Natural killer cell (primary cell): ENCODE results near the gene SYNGR3. TPM values are rescaled to one million over a fixed set of nuclear protein-coding genes. Genes with fewer than 3 reads are reported as not detected.

Experiments used
- ATAC-seq, 3 donors: fragments of 150-1000 bp in 2 of 3; fragments of 200-7000 bp in 1 of 3; cut with Tn5 transposase; 1 replicate in 1 of 3; 2 replicates in 2 of 3; pipeline ENCODE4 v1.10.0; 2021; ENCODE audit warnings: mild to moderate bottlenecking in 2 of 3, moderate library complexity in 2 of 3
- DNase-seq, 2 donors: peaks; one replicate each; pipeline versions ENCODE4 v3.0.0 to v3.0.0-alpha.2; 2013 to 2021; ENCODE audit warnings: mixed read lengths in 1 of 2
- H3K27ac ChIP-seq: one replicate; pipeline ENCODE4 v1.5.1; 2013; ENCODE audit warnings: mild to moderate bottlenecking, low read length
- H3K27me3 ChIP-seq: one replicate; pipeline ENCODE4 v1.6.1; 2013; ENCODE audit warnings: low read length; ENCODE audit not compliant: control insufficient read depth, insufficient read depth
- H3K36me3 ChIP-seq: one replicate; pipeline ENCODE4 v1.6.1; 2013; ENCODE audit warnings: low read length; ENCODE audit not compliant: control insufficient read depth, insufficient read depth
- H3K4me1 ChIP-seq: one replicate; pipeline ENCODE4 v1.6.1; 2013; ENCODE audit warnings: low read length; ENCODE audit not compliant: control insufficient read depth, insufficient read depth
- H3K4me3 ChIP-seq: one replicate; pipeline ENCODE4 v1.5.1; 2013; ENCODE audit warnings: low read length
- H3K9me3 ChIP-seq: one replicate; pipeline ENCODE4 v1.6.1; 2013; ENCODE audit warnings: low read length; ENCODE audit not compliant: control insufficient read depth, insufficient read depth
- H3K27ac Mint-ChIP-seq, 2 donors: one replicate each; pipeline ENCODE4 v1.8.0; 2022; ENCODE audit warnings: mild to moderate bottlenecking in 2 of 2, mixed read lengths in 2 of 2, moderate library complexity in 1 of 2
- H3K27me3 Mint-ChIP-seq, 2 donors: one replicate each; pipeline ENCODE4 v1.8.0; 2022; ENCODE audit warnings: low read depth in 2 of 2, mixed read lengths in 2 of 2
- H3K36me3 Mint-ChIP-seq: one replicate; pipeline ENCODE4 v1.8.0; 2022; ENCODE audit warnings: mixed read lengths
- H3K4me1 Mint-ChIP-seq, 2 donors: one replicate each; pipeline ENCODE4 v1.8.0; 2022; ENCODE audit warnings: mixed read lengths in 2 of 2
- H3K4me3 Mint-ChIP-seq: one replicate; pipeline ENCODE4 v1.8.0; 2022; ENCODE audit warnings: mild to moderate bottlenecking, moderate library complexity, mixed read lengths
- H3K9me3 Mint-ChIP-seq, 2 donors: one replicate each; pipeline ENCODE4 v1.8.0; 2022; ENCODE audit warnings: mixed read lengths in 2 of 2
- CTCF ChIP-seq: fragments of 200-600 bp; IDR thresholded peaks from one replicate; pipeline ENCODE4 v1.8.0; 2022; ENCODE audit warnings: antibody characterized with exemption
- WGBS: methylation state at CpG from one replicate; pipeline ENCODE4 v1.1.7; 2013; ENCODE audit warnings: missing lambda C conversion rate; ENCODE audit not compliant: insufficient coverage; 5-methylcytosine and 5-hydroxymethylcytosine counted together
- intact Hi-C: fragments of 100-400 bp; cut with micrococcal nuclease; formaldehyde crosslinking; loops from one replicate; pipeline ENCODE4 v1.14.2; 2022
- total RNA-seq, 4 donors: library from RNA; stranded (reverse); fragments of 120-200 nt in 1 of 4; gene quantifications; one replicate each; pipeline versions ENCODE4 v1.2.3 to v1.2.4, GENCODE V29; 2013 to 2022

The SYNGR3 gene
- total RNA-seq, 3 donors from 2014 or later (not counting 1 experiment from before 2014, with no cell fraction given), result 10.3 to 19.3 (median 19.1) TPM

GRCh38 chr16:2034696-2035430 is 45.1 kb downstream of the SYNGR3 start:
- Mint-ChIP-seq H3K27me3 (no peaks in the 10 kb centered on the region), H3K27ac (no peak overlapping the region), H3K4me1 (no peaks in the 10 kb centered on the region), H3K36me3 (no peaks in the 10 kb centered on the region), H3K9me3 (no peaks in the 10 kb centered on the region), H3K4me3 (no peak overlapping the region)
- no peaks in the 10 kb centered on the region for H3K9me3 ChIP-seq
- no peak overlapping the region for H3K27ac ChIP-seq
- 93% methylated on average over 17 of the region's 17 CpGs for WGBS
- DNase-seq (no peak), ATAC-seq (no peak)
- H3K36me3 ChIP-seq, result no peaks in the 10 kb centered on the region
- intact Hi-C loops, result no loop called here
- H3K4me3 ChIP-seq, result no peak overlapping the region
- H3K4me1 ChIP-seq, result peaks cover 6% of the 10 kb centered on the region
- no peaks in the 10 kb centered on the region for H3K27me3 ChIP-seq
- no peak for TF ChIP-seq CTCF

GRCh38 chr16:2035431-2036199 is 45.8 kb downstream of the SYNGR3 start:
- Mint-ChIP-seq H3K4me1 (no peaks in the 10 kb centered on the region), H3K27me3 (no peaks in the 10 kb centered on the region), H3K4me3 (no peak overlapping the region), H3K36me3 (no peaks in the 10 kb centered on the region), H3K9me3 (no peaks in the 10 kb centered on the region), H3K27ac (no peak overlapping the region)
- no peaks in the 10 kb centered on the region for H3K9me3 ChIP-seq
- 94% methylated on average over 34 of the region's 34 CpGs for WGBS
- DNase-seq (no peak), ATAC-seq (no peak)
- no peaks in the 10 kb centered on the region for H3K36me3 ChIP-seq
- intact Hi-C loops, result no loop called here
- no peak for TF ChIP-seq CTCF
- no peak overlapping the region for H3K27ac ChIP-seq
- no peak overlapping the region for H3K4me3 ChIP-seq
- no peaks in the 10 kb centered on the region for H3K27me3 ChIP-seq
- H3K4me1 ChIP-seq, result peaks cover 6% of the 10 kb centered on the region

GRCh38 chr16:2036200-2036966 is 46.6 kb downstream of the SYNGR3 start:
- no peak for TF ChIP-seq CTCF
- H3K27ac ChIP-seq, result no peak overlapping the region

More at GRCh38 chr16:2036200-2036966, 46.6 kb downstream of the SYNGR3 start:
- Mint-ChIP-seq H3K9me3 (no peaks in the 10 kb centered on the region), H3K4me1 (no peaks in the 10 kb centered on the region), H3K27ac (no peak overlapping the region), H3K36me3 (no peaks in the 10 kb centered on the region), H3K27me3 (no peaks in the 10 kb centered on the region), H3K4me3 (no peak overlapping the region)
- no peaks in the 10 kb centered on the region for H3K27me3 ChIP-seq
- H3K36me3 ChIP-seq, result no peaks in the 10 kb centered on the region
- no peak overlapping the region for H3K4me3 ChIP-seq
- intact Hi-C loops, result no loop called here
- ATAC-seq (no peak), DNase-seq (no peak)
- 94% methylated on average over 47 of the region's 47 CpGs for WGBS
- H3K4me1 ChIP-seq, result peaks cover 6% of the 10 kb centered on the region
- no peaks in the 10 kb centered on the region for H3K9me3 ChIP-seq
